GM19035 (cell line): ENCODE measurements around the gene HTR2B.
"Not testable (repeated sequence)": the region's sequence is repeated elsewhere in the genome, so short reads cannot be mapped to it uniquely, and the experiment has no call there.

ENCODE experiments used
- ATAC-seq: cut with Tn5 transposase; IDR thresholded peaks from one replicate; pipeline ENCODE4 v1.9.1; 2021; ENCODE audit not compliant: unreplicated experiment

The HTR2B gene

DNA sequence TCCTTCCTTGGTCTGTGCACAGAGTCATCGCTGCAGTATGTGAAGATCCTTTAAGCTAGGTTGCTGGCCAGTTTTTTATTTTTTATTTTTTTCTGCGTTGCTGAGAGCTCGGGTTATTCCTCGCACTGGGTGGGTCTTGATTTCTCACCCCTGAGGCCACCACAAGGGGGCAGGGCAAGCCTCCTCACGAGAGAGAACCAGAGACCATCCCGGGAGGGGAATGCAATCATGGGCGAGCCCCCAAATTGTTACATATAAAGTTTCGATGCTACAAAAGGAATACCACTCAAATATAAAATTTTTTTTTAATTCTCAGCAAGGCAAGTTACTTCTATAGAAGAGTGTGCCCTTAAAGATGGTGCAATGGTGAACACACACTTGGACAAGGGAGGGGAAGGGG is 24.9 kb downstream of the HTR2B start:
- ATAC-seq = no peak

DNA sequence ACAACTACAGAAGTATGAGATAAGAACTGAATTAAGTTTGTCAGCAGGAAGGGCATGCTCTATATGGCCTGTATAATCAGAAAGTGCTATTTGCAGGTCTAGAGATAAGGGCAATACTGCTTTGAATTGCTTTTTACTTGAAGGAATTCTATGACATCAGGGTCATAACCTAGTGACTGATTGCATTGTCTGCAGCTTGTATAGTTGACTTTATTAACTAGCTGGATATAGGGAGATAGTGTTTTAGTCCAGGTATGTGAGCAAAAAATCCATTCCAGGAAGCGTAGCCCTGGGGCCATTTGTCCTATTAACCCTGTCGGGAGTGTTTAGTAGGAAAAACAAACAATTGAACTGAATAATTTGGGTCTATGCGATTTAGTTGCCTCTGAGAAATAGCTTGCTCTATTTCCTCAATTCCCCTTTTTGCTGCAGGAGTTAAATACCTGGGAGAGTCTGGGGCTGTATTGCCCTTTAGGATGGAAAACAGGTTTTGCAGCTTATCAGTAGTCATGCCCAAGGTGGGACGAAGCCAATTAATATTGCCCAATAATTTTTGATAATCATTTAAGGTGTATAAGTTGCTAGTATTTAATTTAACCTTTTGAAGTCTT is 30.0 kb downstream of the HTR2B start:
- ATAC-seq = no peak

DNA sequence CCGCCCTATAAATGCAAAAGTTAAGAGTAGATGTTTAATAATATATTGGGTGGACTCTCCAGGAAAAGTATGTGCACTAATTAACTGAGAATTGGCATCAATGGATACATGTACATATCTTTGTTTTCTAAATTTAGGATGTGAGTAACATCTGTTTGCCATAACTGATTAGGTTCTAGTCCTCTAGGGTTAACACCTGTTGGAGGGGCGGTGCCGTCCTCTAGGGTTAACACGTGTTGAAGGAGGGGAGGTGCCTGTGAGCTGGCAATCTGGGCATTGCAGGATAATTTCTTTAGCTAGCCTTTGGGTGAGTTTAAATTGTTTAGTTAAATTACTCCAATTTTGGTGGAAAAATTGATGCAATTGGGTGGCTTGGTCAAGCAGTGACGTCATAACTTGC is 30.9 kb downstream of the HTR2B start:
- no peak for ATAC-seq

DNA sequence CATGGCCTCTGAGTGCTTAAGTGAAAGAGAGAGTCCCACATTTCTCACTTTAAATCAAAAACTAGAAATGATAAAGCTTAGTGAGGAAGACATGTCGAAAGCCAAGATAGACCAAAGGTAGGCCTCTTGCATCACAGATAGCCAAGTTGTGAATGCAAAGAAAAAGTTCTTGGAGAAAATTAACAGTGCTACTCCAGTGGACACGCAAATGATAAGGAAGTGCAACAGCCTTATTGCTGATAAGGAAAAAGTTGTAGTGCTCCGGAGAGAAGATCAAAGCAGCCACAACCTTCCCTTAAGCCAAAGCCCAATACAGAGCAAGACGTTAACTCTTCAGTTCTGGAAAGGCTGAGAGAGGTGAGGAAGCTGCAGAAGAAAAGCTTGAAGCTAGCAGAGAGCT is 36.1 kb downstream of the HTR2B start:
- ATAC-seq = no peak

DNA sequence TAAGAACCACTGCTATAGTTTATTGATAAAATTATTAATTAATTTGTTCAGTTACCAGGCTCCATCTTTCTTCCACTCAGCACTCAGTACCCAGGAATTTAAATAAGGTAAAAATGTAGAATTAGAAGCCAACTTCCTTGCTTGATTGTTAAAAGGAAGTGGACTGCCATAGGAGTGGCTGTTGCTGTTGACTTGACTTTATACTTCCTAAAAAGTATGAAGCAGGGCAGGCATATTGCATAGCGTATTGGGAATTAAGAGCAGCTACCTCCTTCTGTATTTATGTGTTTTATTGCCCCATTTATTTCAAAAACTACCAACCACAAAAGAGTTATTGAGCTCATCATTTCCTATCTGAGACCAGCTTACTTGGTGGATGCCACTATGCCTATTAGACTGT is 40.3 kb downstream of the HTR2B start:
- no peak for ATAC-seq

DNA sequence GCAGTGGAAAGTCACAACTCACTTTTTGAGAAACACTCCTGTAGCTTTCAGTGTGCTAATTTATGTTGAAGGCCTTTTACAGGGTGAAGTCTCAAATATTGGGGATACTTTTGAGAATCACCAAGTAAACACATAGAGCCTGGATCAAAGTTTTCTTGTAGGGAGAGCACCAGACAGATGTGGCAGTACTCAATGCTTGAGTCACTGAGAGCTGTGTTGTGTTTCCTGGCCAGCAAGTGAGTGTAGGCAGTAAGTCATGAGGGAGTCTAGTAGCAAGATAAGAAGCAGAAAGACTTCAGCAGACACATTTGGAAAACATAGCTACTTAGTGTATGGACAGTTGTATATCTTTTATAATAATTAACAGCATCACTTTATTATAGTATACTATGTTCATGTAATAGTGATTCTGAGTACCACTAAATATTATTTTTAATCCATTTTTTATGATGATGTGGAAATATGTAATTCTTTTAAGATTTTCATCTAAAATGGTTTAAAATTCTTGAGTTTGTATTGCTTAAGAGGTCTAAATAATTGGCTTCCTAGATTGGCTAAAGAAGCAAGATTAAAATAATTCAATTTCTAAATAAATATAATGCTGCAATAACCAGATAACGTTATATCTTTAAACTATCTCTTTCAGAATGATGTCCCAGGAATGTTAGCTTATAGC is 55.3 kb downstream of the HTR2B start:
- ATAC-seq = no peak

DNA sequence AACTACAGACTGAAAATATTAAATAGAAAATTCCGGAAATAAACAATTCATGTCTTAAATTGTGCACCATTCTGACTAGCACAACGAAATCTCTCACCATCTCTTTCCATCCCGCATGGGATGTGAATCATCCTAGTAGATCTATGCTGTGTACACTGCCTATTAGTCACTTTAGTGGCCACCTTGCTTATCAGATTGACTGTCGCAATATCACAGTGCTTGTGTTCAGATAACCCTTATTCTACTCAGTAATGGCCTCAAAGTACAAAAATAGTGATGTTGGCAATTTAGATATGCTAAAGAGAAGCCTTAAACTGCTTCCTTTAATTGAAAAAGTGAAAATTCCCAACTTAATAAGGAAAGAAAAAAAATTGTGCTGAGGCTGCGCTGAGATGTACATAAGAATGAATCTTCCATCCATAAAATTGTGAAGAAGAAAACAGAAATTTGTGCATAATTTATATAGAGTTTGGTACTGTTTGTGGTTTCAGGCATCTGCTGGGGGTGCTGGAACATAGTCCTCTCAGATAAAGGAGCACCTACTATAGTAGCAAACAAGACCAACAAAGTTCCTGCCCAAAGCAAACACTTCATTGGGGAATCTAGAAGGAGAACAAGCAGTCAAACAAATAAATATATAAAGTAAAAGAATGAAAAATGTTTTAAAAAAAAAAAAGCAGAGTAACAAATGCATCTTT is 56.2 kb downstream of the HTR2B start:
- no peak for ATAC-seq

DNA sequence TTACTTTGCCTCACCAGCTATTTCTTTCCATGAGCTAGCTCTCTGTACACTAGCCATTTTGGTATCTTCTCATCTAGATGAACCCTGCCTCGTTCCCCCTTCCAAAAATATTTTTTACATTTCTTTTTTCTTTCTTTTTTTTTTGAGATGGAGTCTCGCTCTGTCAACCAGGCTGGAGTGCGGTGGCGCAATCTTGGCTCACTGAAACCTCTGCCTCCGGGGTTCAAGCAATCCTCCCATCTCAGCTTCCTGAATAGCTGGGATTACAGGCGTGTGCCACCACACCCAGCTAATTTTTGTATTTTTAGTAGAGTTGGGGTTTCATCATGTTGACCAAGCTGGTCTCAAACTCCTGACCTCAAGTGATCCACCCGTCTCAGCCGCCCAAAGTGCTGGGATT is 57.3 kb downstream of the HTR2B start:
- ATAC-seq = not testable (repeated sequence)

DNA sequence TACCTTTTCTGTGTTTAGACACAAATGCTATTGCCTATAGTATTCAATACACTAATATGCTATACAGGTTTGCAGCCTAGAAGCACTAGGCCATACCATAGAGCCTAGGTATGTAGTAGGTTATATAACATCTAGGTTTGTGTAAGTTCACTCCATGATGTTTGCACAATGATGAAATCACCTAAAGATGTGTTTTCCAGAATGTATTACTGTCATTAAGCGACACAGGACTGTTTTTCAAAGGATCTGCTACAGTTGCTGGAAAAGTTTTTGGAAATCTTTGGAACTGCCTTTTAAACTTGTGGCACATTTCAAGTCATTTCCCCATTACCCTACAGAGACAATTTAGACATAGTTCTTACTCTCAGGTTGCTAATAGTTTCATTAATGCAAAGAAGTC is 58.9 kb downstream of the HTR2B start:
- ATAC-seq = no peak

DNA sequence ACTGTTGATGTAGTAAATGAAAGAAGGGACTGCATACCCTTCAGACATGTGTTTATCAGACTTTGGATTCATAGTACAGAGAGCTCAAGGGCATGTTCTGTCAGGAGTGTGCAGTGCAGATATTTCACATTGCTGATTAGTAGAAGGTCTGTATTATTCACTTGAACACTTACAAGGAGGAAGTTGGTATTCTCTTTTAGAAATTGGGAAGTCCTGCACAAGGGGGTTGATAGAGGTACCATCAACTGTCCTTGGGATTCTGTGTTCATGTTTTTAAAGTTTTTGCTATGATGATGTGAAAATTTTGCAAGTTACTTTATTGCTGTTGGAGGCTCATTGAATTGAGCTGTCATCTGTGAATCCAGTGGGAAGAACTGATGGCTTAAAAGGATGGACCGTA is 61.5 kb downstream of the HTR2B start:
- no peak for ATAC-seq

DNA sequence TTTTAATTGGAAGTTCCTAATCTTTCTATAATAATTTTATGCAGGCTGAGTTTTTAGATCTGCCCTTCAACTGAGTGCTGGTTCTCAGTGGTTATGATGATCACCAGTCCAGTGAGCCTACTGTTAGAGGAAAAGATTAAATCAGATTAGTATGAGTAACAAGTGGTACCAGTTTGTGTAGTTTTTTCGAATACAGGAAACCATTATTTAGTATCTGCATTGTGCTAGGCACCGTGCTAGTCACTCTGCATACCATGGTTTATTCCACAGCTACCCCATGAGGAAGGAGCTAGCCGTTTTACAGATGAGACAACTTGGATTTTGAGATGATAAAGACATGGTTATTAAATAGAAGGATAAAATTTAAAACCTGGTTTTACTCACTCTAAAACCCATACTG is 62.1 kb downstream of the HTR2B start:
- no peak for ATAC-seq

DNA sequence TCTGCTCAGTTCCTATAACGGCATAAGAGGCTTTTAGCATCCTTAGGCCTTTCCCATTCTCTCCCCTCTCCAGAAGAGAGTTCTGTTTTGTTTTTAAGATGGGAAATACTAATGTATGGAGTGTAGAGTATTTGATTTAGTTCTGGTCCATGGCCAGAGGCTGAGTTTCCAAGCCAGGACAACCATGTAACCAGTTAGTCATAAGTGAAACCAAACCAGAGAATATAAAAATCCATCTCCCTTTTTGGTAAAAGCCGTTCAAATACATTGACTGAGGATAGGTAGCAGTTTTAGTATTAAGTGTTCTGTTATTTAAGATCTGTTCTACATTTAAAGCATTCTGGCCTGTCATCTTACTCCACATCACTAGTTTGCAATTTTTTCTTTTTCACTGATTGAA is 65.1 kb downstream of the HTR2B start:
- no peak for ATAC-seq

DNA sequence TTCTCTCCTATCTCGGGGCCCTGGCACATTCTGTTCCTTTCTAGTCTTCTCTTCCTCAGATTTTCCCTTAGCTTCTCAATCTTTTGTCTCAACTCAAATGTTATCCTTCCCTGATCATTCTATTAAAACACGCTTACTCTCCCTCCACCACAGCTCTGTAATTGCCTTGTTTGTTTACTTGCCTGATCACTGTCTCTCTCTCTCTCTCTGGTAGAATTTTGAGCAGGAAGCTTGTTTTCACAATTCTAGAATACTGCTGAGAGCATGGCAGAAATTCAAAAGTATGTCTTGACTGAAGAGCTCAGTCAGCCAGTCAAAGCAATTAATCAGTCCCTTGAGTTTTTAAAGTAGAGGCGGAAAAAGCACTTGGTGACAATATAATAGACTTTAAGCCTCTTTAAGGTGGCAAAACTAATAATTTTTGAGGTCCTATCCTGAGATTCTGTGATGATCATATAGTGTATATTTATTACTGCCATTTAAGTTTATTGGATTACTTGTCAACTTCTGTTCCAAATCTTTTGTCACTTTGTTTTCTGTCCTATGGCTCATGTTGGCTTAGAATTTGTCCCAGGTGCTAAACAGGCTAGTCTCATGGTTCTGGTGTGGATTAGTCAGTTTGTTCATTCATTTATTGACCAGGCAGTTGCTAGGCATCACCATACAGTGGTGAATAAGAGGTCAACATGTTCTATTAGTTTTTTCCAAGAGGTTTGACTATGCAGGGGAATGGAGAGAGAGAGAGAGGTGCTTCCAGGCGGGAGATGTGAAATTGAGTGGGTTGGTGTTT is 65.9 kb downstream of the HTR2B start:
- ATAC-seq = no peak
